NCI-H2107 treated with DMSO at 0.1 percent for 48 hours (cell line): ENCODE data around the gene CPNE5.

ENCODE experiments used
- DNase-seq: peaks from one replicate; lab custom pipeline; 2025; ENCODE audit not compliant: unreplicated experiment; lab: John Stamatoyannopoulos, UW

Gene CPNE5

DNA sequence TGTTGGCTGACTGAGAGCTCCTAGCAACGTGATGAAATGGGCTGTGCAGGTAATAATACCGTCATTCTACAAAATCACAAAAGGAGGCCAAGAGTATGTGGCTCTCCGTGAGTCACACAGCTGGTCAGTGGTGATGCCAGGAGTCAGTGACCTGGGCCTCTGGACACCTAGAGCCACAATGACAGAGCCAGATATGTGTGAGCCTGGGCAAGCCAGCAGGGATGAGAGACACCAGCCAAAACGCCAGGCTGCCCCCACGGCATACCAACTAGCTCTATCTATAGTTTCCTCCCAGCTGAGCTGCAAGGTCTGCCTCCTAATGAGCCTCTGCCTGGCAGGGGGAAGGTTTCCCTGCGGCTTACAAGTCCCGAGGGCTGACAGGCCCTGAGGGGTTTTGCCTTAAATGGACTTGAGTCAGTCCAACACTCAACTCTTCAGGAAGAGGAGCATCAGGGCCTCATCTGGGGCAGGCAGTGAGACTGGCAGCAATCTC, 70.0 kb downstream of the CPNE5 start:
- no peak for DNase-seq

DNA sequence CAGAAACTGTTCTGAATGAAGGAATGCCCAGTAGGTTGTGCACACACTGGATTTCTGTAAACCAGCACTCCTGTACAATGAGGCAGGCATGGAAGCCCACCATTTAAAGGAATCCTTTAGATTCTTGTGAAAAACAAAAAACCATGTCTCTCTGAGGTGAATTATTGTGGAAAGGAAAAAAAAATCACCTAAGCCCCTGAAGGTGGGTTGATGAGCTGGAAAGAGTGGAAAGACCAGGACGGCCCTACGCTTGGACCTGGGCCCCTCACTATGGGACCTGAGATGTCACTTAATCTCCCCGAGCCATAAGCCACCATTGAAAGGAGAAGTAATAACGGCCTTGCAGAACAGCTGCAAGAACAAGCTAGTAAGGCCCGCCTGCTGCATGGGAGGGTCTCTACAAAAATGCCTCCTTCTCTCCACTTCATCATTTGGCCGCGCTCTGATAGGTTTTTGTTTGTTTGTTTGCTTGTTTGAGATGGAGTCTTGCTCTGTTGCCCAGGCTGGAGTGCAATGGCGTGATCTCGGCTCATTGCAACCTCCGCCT, 72.8 kb downstream of the CPNE5 start:
- no peak for DNase-seq

DNA sequence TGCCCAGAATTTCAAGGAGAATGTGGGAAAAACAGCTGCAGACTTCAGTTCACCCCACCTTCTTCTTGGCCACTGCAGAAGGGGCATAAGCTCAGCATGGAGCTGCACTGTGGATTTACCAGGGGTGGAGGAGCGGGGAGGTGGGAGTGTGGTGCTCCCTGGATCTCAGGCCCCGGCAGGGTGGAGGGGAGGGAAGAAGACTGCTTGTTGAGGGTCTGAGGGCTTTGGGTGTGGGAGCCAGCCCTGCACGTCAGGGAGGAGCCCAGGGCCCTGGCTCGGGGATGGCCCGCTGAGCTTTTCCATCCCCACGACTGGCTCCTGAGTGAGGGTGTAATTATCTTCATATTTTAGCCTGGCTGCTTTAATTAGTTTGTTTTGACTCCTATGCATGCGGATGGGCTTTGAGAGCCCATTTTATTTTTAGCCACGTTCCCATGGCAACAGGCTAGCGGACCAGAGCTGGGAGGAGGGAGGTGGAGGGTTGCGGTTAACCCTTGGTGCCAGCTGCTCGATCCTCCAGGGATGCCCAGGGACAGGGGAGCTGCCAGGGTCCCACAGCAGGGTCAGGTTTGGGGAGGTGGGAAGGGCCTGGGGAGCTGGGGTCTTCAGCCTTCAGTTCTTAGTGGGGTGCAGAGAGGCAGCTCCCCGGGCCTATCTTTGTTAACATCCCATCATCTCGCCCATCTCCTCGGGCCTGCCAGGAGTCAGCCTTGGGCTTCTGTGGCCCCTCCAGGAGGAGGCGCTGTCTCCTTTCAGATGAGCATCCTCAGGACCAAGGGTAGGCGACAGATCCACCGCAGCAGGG, 73.4 kb downstream of the CPNE5 start:
- peak; percentile 45 for DNase-seq

DNA sequence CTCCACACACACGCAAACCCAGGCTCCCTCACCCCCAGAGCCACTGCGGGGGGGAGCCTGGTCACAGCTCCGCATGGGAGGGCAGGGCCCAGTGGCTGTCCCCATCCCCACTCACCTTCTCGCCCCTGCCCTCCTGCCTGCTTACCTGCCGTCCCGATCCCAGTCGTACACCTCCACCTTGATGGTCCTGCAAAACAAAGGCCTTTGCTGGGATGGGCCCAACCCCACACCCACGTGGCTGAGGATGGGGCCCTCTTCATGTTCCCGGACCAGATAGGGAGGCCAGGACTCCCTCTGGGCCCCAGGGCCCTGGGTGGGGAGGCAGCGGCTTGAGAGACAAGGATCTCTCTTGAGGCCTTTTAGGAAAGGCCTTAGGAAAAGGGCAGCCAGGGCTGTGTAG, 74.1 kb downstream of the CPNE5 start:
- no peak for DNase-seq

DNA sequence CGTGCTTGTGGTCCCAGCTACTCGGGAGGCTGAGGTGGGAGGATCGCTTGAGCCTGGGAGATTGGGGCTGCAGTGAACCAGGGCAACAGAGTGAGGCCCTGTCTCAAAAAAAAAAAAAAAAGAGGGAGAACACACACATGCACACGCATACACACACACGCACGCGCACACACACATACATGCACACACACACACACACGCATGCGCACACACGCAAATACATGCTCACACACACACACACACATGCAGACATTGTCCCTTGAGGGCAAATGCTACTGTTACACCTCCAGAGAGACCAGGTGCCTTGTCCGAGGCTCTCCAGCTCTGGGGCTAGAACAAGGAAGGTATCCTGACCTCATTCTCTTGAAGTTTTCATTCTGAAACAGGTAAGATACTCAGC, 77.1 kb downstream of the CPNE5 start:
- DNase-seq: no peak

DNA sequence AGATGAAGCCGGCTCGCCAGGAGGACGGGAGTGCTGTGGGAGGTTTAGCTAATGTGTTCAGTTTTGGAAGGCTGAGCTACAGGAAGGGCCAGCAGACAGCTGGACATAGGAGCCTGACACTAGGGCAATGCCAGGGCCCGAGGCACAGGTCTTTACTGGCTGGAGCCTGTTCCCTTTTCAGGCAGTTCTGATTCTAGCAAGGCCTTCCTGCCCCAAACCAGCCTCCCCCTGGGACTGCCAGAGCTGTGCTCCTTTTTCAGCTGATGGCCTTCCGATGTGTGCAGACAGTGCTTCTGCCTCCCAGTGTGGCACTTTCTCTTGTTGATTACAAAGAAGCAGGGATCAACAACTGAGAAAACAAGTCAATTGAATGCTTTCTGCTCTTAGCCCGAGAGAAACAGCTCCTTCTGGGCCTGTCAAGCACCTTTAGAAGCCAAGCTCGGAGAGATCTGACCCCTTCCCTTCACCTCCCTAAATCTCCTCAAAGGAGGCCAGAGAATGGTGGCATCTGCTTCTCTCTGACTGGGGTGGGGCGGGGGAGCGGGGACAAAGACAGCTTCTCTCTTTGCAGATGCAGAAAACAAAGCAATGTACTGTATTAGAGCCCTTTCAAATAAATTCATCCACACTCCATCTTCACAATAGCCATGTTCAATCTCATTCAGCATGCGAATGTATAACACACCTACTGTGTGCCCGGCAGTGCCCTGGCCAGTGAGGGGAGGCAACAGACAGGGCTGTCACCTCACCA, 78.4 kb downstream of the CPNE5 start:
- no peak for DNase-seq

DNA sequence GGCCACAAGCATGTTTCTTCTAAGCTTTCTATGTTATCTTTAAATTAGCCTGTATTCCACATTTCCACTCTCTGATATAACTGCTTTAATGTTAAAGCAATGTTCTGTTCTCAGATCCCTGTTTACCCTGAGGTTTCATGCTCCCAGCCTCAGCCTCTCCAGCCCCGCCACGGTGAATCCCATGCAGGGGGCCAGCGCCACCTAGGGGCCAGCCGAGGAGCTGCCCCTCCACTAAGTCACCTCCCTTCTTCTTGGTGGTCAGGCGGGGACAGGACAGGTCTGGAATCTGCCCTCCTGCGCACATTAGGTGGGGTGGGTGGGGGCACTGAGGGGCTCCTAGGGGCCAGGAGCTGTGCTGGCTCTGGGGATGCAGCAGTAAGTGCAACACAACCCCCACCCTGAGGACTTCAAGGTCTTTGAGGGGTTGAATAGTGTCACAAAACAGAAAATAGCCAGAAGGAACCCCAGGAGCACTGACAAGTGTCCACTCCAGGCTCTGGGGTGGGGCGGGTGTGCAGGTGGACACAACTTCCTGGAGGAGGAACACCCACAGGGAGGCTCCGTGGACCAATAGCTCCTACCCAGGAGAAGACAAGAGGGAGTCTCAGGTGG, 80.0 kb downstream of the CPNE5 start:
- peak; percentile 12 for DNase-seq

DNA sequence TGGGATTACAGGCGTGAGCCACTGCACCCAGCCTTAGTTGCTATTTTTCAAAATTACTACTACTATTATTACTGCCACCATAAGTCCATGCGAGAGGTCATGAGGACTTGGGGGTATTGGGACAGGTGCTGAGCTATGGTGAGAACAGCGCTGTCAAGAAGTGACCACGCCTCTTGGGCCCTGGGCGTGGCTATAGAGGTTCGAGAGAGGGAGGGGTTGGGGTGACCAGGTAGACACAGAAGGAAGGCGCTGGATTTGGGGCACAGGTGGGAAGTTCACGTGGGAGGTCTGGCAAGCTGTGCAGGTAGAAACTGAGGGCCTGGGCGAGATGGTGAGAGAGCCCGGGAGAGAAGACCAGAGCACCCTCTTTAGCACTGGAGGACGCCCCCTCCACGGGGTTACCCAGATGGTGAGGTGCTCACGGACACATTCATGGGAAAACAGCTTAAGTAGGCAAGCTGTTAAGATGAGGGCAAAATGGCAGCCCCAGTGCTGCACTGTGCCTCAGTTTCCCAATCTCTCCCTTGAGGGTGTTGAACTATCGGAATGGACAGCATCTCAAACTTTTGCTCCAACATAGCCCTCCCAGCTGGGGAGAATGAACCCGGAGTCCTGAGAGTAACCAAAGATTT, 80.6 kb downstream of the CPNE5 start:
- no peak for DNase-seq

DNA sequence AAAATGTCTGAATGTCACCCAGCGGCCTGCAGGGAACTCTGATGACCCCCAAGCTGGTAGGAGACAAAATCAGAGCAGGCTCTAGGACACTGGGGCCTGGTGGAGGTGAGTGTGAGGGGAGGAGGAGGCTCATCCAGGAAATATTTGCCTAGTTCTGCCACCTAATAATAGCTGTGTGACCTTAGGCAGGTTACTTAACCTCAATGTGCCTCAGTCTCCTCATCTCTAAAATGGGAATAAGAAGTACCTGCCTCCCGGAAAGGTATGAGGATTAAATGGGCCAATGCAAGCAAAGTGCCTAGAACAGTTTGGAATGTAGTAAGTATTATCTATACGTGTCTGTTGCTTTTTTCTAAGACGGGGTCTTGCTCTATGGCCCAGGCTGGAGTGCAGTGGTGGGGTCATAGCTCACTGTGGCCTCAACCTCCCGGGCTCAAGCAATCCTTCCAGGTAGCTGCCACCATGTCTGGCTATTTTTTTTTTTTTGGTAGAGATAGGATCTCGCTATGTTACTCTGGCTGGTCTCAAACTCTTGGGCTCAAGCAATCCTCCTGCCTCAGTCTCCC, 81.2 kb downstream of the CPNE5 start:
- DNase-seq: no peak

DNA sequence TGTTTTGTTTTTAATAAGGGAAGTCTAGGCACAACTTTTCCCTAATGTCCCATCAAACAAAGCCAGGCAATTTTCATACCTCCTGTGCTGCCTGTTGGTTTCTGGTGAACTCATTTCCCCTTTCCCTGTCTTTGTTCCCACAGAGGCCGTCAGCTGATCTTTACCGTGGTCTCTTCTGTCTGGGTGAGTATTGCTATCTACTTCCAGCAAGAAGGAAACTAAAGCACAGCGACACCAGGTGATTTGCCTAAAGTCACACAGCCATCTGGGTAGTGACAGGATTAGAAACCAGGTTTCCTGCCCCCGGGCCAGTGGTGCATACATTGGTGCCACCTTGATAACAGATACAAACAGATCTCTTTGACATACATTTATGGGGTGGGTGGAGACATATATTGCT, 82.0 kb downstream of the CPNE5 start:
- no peak for DNase-seq

DNA sequence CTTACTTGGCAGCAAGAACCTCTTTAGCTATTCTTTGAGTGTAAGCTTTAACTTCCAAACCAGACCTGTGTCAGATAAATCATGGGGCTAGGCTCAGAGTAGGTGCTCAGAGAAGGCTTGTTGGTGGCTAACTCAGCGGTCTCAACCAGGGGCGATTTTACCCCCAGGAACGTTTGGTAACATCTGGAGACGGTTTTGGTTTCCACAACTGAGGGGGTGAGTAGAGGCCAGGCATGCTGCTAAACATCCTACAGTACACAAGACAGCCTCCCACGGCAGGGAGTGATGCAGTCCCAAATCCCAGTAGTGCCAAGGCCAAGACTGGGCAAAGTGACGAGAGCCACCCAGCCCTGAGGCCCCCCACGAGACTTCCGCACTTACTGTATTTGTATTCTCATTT, 82.5 kb downstream of the CPNE5 start:
- no peak for DNase-seq

DNA sequence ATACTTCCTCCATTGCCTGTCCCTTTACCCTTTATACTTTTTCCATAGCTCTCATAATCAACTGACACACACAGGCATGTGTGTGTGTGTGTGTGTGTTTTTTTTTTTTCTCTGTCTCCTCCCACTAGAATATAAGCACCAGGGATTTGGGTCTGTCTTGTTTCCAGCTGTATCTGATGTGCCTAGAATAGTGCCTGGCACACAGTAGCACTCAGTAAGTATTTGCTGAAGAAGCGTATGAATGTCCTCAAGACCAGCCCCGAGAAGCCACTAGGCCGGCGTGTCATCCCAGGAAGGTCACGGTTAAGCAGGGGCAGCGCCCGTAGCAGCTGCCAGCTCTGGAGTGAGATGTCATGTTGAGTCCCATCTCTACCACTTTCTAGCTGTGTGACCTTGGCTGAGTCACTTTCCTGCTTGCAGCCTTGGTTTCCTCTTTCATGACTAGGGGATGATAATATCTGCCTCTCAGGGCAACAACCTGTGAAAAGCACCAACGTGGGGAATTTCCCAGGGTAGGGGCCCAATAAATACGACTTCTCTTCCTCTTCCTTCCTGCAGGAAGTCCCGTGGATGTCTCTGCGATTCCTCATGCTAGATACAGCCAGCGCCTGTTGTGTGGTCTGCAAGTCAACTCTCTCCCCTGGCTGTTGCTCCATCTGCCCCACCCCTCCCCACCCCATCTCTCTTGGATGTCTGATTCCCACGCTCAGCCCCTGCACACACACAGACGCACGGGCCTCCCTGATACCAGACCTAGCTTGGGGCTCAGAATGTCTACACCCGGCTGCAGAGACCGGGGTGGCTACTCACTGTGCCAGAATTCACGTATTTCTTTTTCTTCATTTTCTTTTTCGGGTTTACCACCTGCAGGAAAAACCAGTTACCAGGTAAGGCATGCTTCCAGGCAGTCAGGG, 83.6 kb downstream of the CPNE5 start:
- DNase-seq: no peak

DNA sequence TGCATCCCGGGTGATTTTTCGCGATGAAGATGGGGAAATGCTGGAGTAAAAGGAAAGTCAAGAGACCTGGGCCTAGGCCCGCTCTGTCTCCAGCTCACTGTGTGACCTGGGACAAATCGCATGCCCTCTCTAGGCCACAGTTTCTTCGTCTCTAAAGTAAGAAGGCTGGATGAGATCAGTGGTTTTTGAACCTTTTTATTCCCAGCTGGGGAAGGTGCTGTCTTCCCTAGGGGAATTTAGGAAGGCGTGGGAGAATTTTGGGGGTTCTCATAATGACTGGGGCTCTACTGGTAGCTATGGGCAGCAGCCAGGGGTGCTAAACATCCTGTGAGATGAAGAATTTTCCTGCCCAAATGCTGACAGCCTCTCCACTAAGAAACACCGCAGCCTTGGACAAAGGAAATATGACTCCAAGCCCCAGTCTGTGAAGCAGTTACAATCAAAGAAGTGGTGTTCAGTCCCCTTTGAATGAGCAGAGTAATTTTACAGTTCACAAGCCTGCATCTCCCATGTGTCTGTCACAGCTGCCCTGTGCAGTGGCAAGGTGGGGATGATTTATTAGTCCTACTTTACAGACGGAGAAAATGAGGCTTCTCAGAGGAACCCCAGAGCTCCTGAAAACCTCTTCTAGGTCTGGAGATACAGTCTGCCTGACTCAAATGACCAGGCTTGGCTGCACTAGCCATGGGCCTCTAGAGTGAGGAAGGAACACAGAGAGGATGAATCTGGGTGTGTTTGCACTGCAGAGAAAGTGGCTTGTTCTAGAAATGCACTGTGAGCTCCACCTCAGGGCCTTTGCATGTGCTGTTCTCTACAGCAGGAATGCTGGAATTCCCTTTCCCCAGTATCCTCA, 84.4 kb downstream of the CPNE5 start:
- DNase-seq: peak; percentile 54

DNA sequence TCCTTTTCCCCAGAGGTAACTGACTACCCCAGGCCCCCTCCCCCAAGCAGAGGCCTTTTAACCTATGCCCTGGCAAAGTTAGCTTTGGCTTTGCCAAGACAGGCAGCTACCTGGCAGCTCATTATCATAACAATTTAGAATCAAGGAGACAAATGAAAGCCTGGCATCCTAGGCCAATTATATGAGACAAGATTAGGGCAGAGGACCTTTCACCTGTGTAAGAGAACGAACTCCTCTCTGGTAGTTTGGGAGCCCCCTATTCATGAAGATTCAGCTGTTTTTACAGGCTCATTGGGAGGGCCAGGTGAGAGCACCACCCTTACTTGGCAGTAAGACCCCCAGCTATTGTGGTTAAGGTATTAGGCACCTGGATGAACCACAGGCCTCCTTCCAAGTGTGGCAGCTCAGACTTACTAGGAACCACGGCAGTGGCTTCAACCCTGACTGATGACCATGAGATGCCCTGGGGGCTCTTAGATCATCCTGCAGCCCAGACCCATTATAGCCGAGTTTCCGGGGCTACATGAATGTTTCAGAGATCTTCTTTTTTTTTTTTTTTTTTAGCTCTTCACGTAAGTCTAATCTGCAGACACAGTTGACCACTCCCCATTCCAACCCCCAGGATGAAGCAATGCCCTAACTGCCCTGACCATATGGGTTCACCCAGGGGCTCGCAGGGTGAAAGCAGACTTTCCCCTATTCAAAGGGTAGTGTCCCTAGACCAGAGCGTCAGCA, 85.4 kb downstream of the CPNE5 start:
- DNase-seq: no peak

DNA sequence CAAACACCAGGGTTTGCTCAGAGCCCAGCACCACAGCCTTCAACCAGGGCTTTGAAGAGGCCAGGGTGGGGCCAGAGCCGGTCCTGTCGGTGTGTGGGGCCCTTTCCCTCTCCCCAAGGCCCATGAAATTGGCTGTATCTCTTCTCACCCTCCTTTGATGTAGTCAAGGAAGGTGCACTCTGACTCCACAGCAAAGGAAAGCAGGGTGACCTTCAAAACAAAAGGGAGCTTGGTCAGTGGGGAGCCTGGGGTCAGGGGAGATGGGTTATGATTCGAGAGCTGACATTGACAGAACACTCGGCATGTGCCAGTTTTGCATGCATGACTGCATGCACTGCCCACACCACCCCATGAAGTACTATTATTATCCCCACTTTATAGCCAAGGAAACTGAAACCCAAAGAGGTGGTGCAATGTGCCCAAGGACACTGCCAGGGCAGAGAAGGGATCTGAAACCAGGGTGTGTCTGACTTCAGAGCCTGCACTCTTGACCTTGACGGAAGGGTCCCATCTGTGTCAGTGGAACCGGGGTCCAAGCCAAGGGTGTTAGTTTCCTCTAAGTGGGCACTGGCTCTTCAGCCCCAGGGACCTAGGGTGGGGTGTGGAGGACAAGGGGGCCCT, 86.2 kb downstream of the CPNE5 start:
- no peak for DNase-seq

DNA sequence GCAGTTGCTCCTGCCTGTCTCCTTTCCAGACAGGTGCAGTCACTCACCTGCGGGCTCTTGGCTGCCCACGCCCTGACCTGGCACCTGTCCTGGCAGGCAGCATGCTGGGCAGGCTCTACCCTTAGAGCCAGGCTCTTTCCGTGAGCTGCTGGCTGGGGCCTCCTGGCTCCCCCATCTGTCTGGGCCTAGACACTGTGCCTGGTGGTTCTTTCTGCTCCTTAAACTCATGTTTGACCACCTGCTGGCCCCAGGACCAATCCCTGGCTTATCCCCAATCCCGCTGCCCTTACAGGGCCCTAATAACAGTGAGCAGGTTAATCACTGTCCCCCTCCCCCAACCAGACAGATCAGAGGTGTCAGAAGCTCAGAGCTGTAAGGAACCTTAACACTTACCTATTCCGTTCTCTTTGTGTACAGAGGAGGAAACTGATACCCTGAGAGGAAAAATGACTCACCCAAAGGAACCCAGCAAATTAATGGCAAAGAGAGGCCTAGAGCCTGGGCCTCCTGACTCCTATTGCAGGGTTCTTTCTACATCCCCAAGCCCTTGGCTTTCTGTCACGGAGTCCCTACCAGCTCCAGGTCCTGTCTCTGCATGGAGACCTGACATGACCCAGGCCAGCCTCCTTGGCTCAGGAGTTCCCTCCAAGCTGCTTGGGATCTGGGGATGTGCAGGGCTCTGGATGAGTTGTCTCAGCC, 86.9 kb downstream of the CPNE5 start:
- DNase-seq: no peak

DNA sequence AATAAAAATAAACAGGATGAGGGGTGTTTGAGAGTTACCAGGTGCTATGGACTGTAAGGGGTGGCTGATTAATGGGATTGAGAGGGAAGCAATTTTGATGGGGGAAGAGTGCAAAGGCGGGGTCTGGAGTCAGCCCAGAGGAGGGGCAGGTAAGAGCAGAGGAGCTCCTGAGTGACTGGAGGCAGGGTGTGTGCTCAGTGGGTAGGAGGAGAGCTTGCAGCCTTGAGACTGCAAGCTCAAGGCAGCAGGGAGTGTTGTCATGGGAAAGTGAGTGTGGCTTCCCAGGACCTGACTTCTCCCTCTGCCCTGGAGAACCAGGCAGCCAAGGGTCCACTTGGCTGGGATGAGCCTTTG, 87.4 kb downstream of the CPNE5 start:
- no peak for DNase-seq
